ENCODE measurements around the gene DAPP1. TPM values are rescaled to one million over a fixed set of nuclear protein-coding genes. Genes with fewer than 3 reads are reported as not detected.

DAPP1 gene
- total RNA-seq, 1 experiment from 2014 or later, result 0.17 TPM

- DNase-seq (ENCODE audit: low read depth), result no peak
These were observed 98.8 kb downstream of the DAPP1 start for GRCh38 chr4:99915449-99915848.

- DNase-seq (ENCODE audit: low read depth), result no peak
These were observed 100.9 kb downstream of the DAPP1 start for GRCh38 chr4:99917575-99917974.

- no peak for DNase-seq (ENCODE audit: low read depth)
These were observed 102.0 kb downstream of the DAPP1 start for GRCh38 chr4:99918656-99919055.

Other genes starting within 250 kb of the DAPP1 start
- gene MTTP, start 242.0 kb upstream of the DAPP1 start, total RNA-seq (2014; rRNA removed; shearing (Covaris generic)), result 0.15 and 1.0 TPM in 2 replicates
- 0.17 TPM in 1 of 2 replicates, not detected in the other for gene C4orf54, start 159.0 kb upstream of the DAPP1 start, total RNA-seq (2014; rRNA removed; shearing (Covaris generic))
- gene LAMTOR3, start 77.6 kb downstream of the DAPP1 start, total RNA-seq (2014; rRNA removed; shearing (Covaris generic)), result 18.9 and 25.6 TPM in 2 replicates
- 13.5 and 25.5 TPM in 2 replicates for gene DNAJB14, start 129.8 kb downstream of the DAPP1 start, total RNA-seq (2014; rRNA removed; shearing (Covaris generic))
- 529 and 589 TPM in 2 replicates for gene H2AZ1, start 133.4 kb downstream of the DAPP1 start, total RNA-seq (2014; rRNA removed; shearing (Covaris generic))

Data from Daoy (cell line).